HepG2 (cell line): ENCODE measurements around the gene RAX. TPM values are rescaled to one million over a fixed set of nuclear protein-coding genes. Genes with fewer than 3 reads are reported as not detected.

Experiments
- ATAC-seq: fragments of 200-7000 bp; cut with Tn5 transposase; 3 replicates; pipeline ENCODE4 v1.9.1; 2020; ENCODE audit warnings: mild to moderate bottlenecking, moderate library complexity
- BruUV-seq: library from RNA; stranded (reverse); fragments of 400-500 nt; replicated peaks from 2 replicates; lab custom pipeline; 2021; lab: Mats Ljungman, UMichigan
- CTCF ChIA-PET: fragments of 300-600 bp; formaldehyde crosslinking; extraction: SDS; loops from one replicate; lab custom pipeline; 2021; ENCODE audit warnings: low total read pairs, inconsistent platforms, low intra/inter-chr PET ratio; lab: Yijun Ruan, JAX
- POLR2A ChIA-PET: fragments of 350-600 bp; sonication (Branson Sonifier 250); formaldehyde crosslinking; loops from one replicate; lab custom pipeline; 2020; ENCODE audit warnings: antibody characterized with exemption, inconsistent platforms; lab: Yijun Ruan, JAX
- DNase-seq: peaks from one replicate; pipeline ENCODE4 v3.0.0-alpha.2; 2015; ENCODE audit warnings: low spot score
- FAIRE-seq: peaks from 3 replicates; lab custom pipeline; 2011; peaks lifted over from hg19 to GRCh38; lab: Jason Lieb, UNC
- H2AFZ ChIP-seq: one replicate; pipeline ENCODE4 v1.6.1; 2011; ENCODE audit warnings: low read length, inconsistent platforms
- H3K27ac ChIP-seq: fragments of 300-600 bp; 3 replicates; pipeline ENCODE4 v1.8.0; 2011; ENCODE audit warnings: mixed run types, mild to moderate bottlenecking, mixed read lengths, low read length, inconsistent platforms; ENCODE audit not compliant: insufficient read depth; ENCODE audit errors: extremely low read length
- H3K27me3 ChIP-seq, 2 experiments: fragments of 200-600 bp in 1 of 2; 2 replicates in 1 of 2; 3 replicates in 1 of 2; pipeline versions ENCODE4 v1.6.0 to v1.8.0; 2011; ENCODE audit warnings: low read length in 2 of 2, mild to moderate bottlenecking in 2 of 2, moderate library complexity in 2 of 2, inconsistent platforms in 1 of 2; ENCODE audit not compliant: insufficient read depth in 2 of 2, control insufficient read depth in 1 of 2
- H3K36me3 ChIP-seq, 2 experiments: fragments of 200-600 bp in 1 of 2; replicated peaks in 1 of 2; 2 replicates in 1 of 2; 3 replicates in 1 of 2; pipeline versions ENCODE4 v1.5.1 to v1.8.0; 2011; ENCODE audit warnings: low read length in 2 of 2, inconsistent platforms in 1 of 2; ENCODE audit not compliant: insufficient read depth in 2 of 2, control insufficient read depth in 1 of 2
- H3K4me1 ChIP-seq: 2 replicates; pipeline ENCODE4 v1.5.1; 2012; ENCODE audit warnings: low read length, inconsistent platforms; ENCODE audit not compliant: insufficient read depth
- H3K4me2 ChIP-seq: 2 replicates; pipeline ENCODE4 v1.6.0; 2011; ENCODE audit warnings: low read depth, low read length, inconsistent platforms
- H3K4me3 ChIP-seq, 3 experiments: fragments of 200-600 bp in 1 of 3; sonication (generic), shearing (Covaris generic) in 1 of 3; replicated peaks in 1 of 3; 2 replicates each; pipeline ENCODE4 v1.5.1; 2011 to 2016; ENCODE audit warnings: low read length in 3 of 3, inconsistent platforms in 2 of 3, low read depth in 2 of 3, mild to moderate bottlenecking in 2 of 3, control low read depth in 1 of 3, mixed read lengths in 1 of 3; ENCODE audit not compliant: insufficient read depth in 1 of 3
- H3K79me2 ChIP-seq: one replicate; pipeline ENCODE4 v1.6.1; 2011; ENCODE audit warnings: low read length, inconsistent platforms; ENCODE audit not compliant: insufficient read depth
- H3K9ac ChIP-seq: 2 replicates; pipeline ENCODE4 v1.6.0; 2011; ENCODE audit warnings: mild to moderate bottlenecking, low read depth, low read length, inconsistent platforms; ENCODE audit not compliant: insufficient read depth
- H3K9me3 ChIP-seq: 2 replicates; pipeline ENCODE4 v1.5.1; 2012; ENCODE audit warnings: mild to moderate bottlenecking, low read length
- H4K20me1 ChIP-seq: 2 replicates; pipeline ENCODE4 v1.6.0; 2011; ENCODE audit warnings: inconsistent platforms, mild to moderate bottlenecking, low read length, moderate library complexity; ENCODE audit not compliant: insufficient read depth
- FOXK2 ChIP-seq: fragments of 450-650 bp; IDR thresholded peaks from 2 replicates; pipeline ENCODE4 v1.6.1; 2016
- SMARCC2 ChIP-seq: fragments of 450-650 bp; IDR thresholded peaks from 2 replicates; pipeline ENCODE4 v1.6.1; 2017; ENCODE audit warnings: antibody characterized with exemption, mild to moderate bottlenecking
- TBX3 ChIP-seq: fragments of 450-650 bp; IDR thresholded peaks from 2 replicates; pipeline ENCODE4 v1.6.1; 2017; ENCODE audit warnings: antibody characterized with exemption, mild to moderate bottlenecking, inconsistent platforms, borderline replicate concordance
- ZFP36L1 ChIP-seq: sonication (generic); formaldehyde crosslinking; IDR thresholded peaks from 2 replicates; pipeline ENCODE4 v1.8.0; 2022; ENCODE audit warnings: mild to moderate bottlenecking, missing genetic modification reagents, moderate library complexity
- ZNF251 ChIP-seq: sonication (generic); formaldehyde crosslinking; IDR thresholded peaks from 2 replicates; pipeline ENCODE4 v1.9.0; 2021; ENCODE audit warnings: mild to moderate bottlenecking, missing genetic modification reagents
- ZNF362 ChIP-seq: sonication (generic); formaldehyde crosslinking; IDR thresholded peaks from 2 replicates; pipeline ENCODE4 v1.4.0; 2020; ENCODE audit warnings: missing genetic modification reagents, mild to moderate bottlenecking, borderline replicate concordance
- ZNF367 ChIP-seq: sonication (generic); formaldehyde crosslinking; IDR thresholded peaks from 2 replicates; pipeline ENCODE4 v1.4.0; 2020; ENCODE audit warnings: missing genetic modification reagents, borderline replicate concordance
- WGBS: methylation state at CpG from one replicate; pipeline ENCODE4 v1.1.6; 2017; ENCODE audit warnings: low lambda C conversion rate; 5-methylcytosine and 5-hydroxymethylcytosine counted together
- in situ Hi-C: cut with HindIII; loops from 2 replicates; pipeline ENCODE4 v1.10.0; 2017; ENCODE audit warnings: low pct_unique_long_range_greater_than_20kb; ENCODE audit not compliant: extremely low pct_ligation_motif_present
- intact Hi-C: fragments of 100-400 bp; cut with micrococcal nuclease; formaldehyde crosslinking; loops from one replicate; pipeline ENCODE4 v1.10.0; 2022; ENCODE audit not compliant: unreplicated experiment
- polyA plus RNA-seq, 8 experiments: library from polyadenylated mRNA; depleted of rRNA in 3 of 8; stranded (reverse) in 7 of 8; unstranded in 1 of 8; fragments of >200 nt; fragmentation: Illumina TruSeq in 4 of 8; extraction: Trizol in 4 of 8; gene quantifications; 2 replicates each; pipeline versions ENCODE4 v1.2.1 to v1.2.3, GENCODE V29; 2011 to 2016; ENCODE audit warnings: low read depth in 4 of 8, missing spikeins in 1 of 8, mixed read lengths in 1 of 8; ENCODE audit not compliant: insufficient read depth in 1 of 8
- total RNA-seq, 5 experiments: library from RNA; depleted of rRNA; stranded (reverse); fragments of >200 nt; fragmentation: Illumina TruSeq; extraction: Trizol; gene quantifications; 2 replicates each; pipeline ENCODE4 v1.2.3, GENCODE V29; 2016; ENCODE audit warnings: low read depth in 1 of 5
- TF ChIP-seq, protein P1 (sequence below): sonication (generic); formaldehyde crosslinking; IDR thresholded peaks from 2 replicates; pipeline ENCODE4 v1.4.0; 2020; ENCODE audit warnings: missing genetic modification reagents

Gene RAX
- total and polyA plus RNA-seq, 2 of the 13 experiments (the other 11 are each of a cell fraction or from before 2014, with no cell fraction given), result not detected

- Histone ChIP-seq H3K9ac (no peak overlapping the region), H3K79me2 (no peaks in the 10 kb centered on the region), H2AFZ (no peak overlapping the region), H3K27me3 (peaks cover 0 to 57% of the 10 kb centered on the region in 2 experiments; a peak in 4 of 5 replicates), H3K9me3 (no peaks in the 10 kb centered on the region), H3K4me2 (no peak overlapping the region), H4K20me1 (no peaks in the 10 kb centered on the region), H3K27ac (no peak overlapping the region), H3K4me3 (no peak overlapping the region), H3K4me1 (no peaks in the 10 kb centered on the region), H3K36me3 (no peaks in the 10 kb centered on the region)
- no TSS peak for BruUV-seq
- intact Hi-C loops (no loop called here), in situ Hi-C loops (no loop called here)
- TF ChIP-seq ZNF367 (no peak), ZNF251 (no peak), SMARCC2 (no peak), ZNF362 (CRISPR knock-in tag) (no peak), ZFP36L1 (CRISPR knock-in tag) (no peak), TBX3 (no peak), FOXK2 (no peak)
- TF ChIP-seq, protein P1, sequence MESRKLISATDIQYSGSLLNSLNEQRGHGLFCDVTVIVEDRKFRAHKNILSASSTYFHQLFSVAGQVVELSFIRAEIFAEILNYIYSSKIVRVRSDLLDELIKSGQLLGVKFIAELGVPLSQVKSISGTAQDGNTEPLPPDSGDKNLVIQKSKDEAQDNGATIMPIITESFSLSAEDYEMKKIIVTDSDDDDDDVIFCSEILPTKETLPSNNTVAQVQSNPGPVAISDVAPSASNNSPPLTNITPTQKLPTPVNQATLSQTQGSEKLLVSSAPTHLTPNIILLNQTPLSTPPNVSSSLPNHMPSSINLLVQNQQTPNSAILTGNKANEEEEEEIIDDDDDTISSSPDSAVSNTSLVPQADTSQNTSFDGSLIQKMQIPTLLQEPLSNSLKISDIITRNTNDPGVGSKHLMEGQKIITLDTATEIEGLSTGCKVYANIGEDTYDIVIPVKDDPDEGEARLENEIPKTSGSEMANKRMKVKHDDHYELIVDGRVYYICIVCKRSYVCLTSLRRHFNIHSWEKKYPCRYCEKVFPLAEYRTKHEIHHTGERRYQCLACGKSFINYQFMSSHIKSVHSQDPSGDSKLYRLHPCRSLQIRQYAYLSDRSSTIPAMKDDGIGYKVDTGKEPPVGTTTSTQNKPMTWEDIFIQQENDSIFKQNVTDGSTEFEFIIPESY (CRISPR knock-in tag), result no peak
- CTCF ChIA-PET, result no interaction called here
- DNase-seq, result no peak
- FAIRE-seq, result no peak
- no peak for ATAC-seq
- POLR2A ChIA-PET, result no interaction called here
- 11% methylated on average over 3 of the region's 3 CpGs for WGBS
Observed at GRCh38 chr18:59279193-59279592, 5.9 kb upstream of the RAX start.
